Endothelial cell of hepatic sinusoid (primary cell): ENCODE measurements around the gene CHGA.

Source experiments
- in situ Hi-C: cut with HindIII; loops from 2 replicates; pipeline ENCODE4 v1.10.0; 2017; ENCODE audit warnings: low sequenced_read_pairs

CHGA gene

GRCh38 chr14:92942976-92943710 lies 20.2 kb downstream of the CHGA start:
- in situ Hi-C loops: no loop called here

DNA sequence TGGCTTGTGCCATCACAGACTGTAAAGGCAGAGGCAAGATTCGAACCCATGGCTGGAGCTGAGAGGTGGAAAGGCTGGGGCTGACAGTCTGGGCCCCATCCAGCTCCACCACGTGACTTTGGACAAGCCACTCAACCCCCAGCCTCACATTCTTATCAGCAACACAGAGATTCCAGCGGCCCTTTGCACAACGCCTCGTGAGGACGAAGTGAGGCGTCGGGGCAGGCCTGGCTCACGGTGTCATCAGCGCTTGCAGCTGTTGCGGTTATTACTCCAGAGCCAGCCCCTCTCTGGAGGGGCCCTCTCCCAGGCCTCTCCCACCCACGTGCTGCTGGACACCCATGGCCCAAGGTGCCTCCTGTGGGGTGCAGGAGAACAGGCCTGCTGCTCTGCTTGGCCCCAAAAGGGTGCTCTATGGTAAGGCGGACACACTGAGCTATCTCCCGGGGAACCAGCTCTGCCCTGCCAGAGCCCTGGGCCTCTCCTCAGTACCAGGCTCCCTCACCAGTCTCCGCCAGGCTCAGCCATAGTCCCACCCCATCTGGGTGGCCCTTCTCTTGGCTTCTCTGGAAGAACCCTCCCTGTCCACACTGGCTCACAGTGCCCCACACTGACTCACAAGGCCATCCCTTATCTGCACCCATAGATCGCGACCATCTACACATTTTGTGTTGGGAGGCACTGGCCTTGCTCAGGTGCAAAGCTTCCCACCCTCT lies 21.1 kb downstream of the CHGA start:
- in situ Hi-C loops: no loop called here

- in situ Hi-C loops: no loop called here
Observed at GRCh38 chr14:92944976-92945375, 22.0 kb downstream of the CHGA start.

DNA sequence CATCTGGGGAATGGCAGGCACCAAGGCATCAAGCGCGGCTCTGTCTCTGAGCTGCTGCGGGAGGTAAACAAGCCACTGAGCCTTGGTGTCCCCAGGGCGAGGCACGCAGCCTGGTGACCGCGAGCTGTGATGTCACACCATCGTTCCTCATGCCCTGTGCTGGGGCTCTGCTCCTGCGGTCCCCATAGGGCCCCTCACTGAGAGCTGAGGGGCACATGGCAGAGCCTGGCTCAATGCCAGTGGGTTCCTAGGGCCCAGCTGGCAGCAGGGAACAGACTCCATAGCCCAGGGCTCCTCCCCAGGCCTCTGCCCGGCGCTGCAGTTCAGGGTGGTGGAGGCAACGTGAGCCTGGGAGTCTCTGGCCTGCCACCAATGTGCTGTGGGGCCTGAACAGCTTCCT lies 22.6 kb downstream of the CHGA start:
- in situ Hi-C loops: no loop called here

GRCh38 chr14:92945959-92946846 lies 23.3 kb downstream of the CHGA start:
- in situ Hi-C loops: no loop called here

DNA sequence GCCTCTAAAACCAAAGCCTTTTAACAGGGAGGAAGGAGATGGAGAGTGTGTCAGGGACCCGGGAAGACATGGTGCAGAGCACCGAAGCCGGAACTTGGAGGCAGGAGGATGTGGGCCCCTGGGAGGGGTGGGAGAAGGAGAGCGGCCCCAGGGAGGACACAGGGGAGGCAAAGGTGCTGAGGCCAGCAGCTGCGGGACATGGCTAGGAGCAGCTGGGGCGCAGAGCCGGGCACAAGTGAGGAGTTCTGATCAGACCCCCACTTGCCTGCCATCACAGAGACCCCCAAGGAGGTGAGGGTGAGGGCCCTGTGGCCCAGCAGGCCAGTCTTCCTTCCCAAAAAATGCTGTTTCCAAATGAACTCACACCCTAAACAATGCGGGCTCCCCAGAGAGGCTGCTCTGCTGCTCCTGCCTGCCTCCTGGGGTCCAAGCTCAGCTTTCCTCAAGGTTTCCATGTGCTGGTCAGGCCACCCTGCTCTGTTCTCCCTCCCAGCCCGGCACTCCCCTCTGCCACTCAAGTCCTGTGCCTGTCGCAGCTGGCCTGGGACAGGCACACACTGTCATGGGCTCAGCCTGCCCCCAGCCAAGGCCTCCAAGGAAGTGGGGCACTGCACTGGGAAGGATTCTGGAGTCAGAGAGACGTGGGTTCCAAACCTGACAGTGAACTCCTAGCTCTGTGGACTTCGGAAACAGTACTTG lies 24.0 kb downstream of the CHGA start:
- in situ Hi-C loops: no loop called here

GRCh38 chr14:92948647-92949046 lies 25.7 kb downstream of the CHGA start:
- in situ Hi-C loops: no loop called here

DNA sequence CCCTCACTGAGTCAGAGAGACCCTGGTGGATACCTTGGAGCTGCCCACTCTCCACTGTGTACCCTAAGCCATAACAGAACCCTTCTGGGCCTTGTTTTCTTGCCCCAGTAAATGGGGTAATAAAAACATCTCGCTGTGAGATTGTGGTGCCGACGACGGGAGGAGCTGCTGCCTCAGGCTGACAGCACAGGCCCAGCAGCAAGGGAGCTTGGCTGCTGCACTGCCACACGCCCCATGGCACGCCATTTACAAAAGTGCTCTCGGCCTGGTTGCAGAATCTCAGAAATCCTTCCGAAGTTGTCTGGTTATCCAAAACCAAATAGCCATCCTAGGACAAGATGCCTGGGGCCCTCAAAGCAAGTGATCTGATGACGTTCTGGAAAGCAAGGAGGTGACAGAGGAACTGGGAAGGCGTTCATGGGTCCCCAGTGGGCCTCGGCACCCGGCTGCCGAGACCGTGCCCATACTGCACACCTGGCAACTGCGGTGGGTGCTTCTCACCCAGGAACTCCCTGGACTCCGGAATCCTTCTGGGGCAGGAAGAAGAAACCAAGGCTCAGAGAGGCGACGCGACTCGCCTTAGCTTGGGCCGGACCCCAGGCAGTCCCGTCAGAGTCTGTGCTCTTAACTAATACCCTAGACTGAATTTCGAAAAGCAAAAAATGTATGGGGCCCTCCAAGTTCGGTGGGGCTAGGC lies 26.7 kb downstream of the CHGA start:
- in situ Hi-C loops: no loop called here

GRCh38 chr14:92950193-92950540 lies 27.2 kb downstream of the CHGA start:
- in situ Hi-C loops: no loop called here

- in situ Hi-C loops: no loop called here
Observed at GRCh38 chr14:92950773-92951172, 27.8 kb downstream of the CHGA start.

DNA sequence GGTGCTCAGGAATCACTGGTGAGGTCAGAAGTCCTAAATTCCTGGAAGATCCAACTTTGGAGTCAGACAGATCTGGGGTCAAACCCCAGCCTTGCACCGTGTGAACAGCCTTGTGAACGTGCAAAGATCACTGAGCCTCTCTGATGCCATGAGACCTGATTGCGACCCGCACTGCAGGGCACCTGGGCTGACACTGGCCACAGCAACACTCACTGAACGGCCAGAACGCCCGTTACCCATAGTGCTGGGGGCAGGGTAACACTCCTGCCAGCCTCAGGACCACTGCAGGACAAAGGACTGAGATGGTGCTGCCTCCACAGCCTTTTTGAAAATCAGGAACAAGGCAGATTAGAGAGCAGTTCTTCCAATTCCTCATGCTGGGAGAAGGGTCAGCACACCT lies 28.3 kb downstream of the CHGA start:
- in situ Hi-C loops: no loop called here

- in situ Hi-C loops: no loop called here
Observed at GRCh38 chr14:92951912-92952471, 29.0 kb downstream of the CHGA start.

GRCh38 chr14:92952481-92953298 lies 29.7 kb downstream of the CHGA start:
- in situ Hi-C loops: no loop called here

- in situ Hi-C loops: no loop called here
Observed at GRCh38 chr14:92953526-92953925, 30.6 kb downstream of the CHGA start.

GRCh38 chr14:92954933-92955332 lies 32.0 kb downstream of the CHGA start:
- in situ Hi-C loops: no loop called here

- in situ Hi-C loops: no loop called here
Observed at GRCh38 chr14:92955381-92955780, 32.4 kb downstream of the CHGA start.

- in situ Hi-C loops: no loop called here
Observed at GRCh38 chr14:92956961-92957360, 34.0 kb downstream of the CHGA start.

GRCh38 chr14:92958373-92959188 lies 35.6 kb downstream of the CHGA start:
- in situ Hi-C loops: no loop called here

DNA sequence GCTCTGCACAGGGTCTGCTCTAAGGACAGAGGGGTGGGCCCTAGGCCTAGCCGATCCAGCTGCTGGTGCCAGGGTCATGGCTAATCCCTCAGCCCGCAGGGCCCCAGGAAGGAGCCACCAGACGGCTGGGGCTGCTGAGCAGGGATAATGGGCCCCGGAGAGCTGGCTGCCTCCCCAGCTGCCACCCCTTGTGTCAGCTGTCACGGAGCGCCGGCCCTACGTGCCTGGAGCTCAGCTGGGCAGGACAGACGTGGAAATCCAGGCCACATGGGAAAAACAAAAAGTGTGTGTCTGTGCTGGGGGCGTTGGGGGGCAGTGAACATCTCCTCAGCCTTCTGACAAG lies 36.2 kb downstream of the CHGA start:
- in situ Hi-C loops: no loop called here
